Endothelial cell of umbilical vein (primary cell): Measurements from ENCODE around the gene IQSEC2. TPM values are rescaled to one million over a fixed set of nuclear protein-coding genes. Genes with fewer than 3 reads are reported as not detected.

Source experiments
- BruUV-seq: library from RNA; stranded (reverse); fragments of 400-500 nt; replicated peaks from 2 replicates; lab custom pipeline; 2021; lab: Mats Ljungman, UMichigan
- CTCF ChIA-PET: fragments of 300-600, 350-600 bp; sonication (Branson Sonifier 250); formaldehyde crosslinking; loops from one replicate; lab custom pipeline; 2021; ENCODE audit warnings: antibody characterized with exemption, inconsistent platforms; lab: Charles Lee
- POLR2A ChIA-PET: fragments of 300-600, 350-600 bp; sonication (Branson Sonifier 250); formaldehyde crosslinking; loops from one replicate; lab custom pipeline; 2021; ENCODE audit warnings: antibody characterized with exemption, inconsistent platforms; lab: Charles Lee
- DNase-seq: peaks from one replicate; pipeline ENCODE4 v3.0.0-alpha.2; 2011; ENCODE audit warnings: low read depth, low spot score
- FAIRE-seq: peaks from 2 replicates; lab custom pipeline; 2011; peaks lifted over from hg19 to GRCh38; lab: Jason Lieb, UNC
- H2AFZ ChIP-seq: 2 replicates; pipeline ENCODE4 v1.6.0; 2012; ENCODE audit warnings: low read depth, low read length, control low read depth, inconsistent platforms
- H3K27ac ChIP-seq: 2 replicates; pipeline ENCODE4 v1.5.1; 2011; ENCODE audit warnings: low read depth, mild to moderate bottlenecking, control low read depth, low read length, moderate library complexity; ENCODE audit not compliant: insufficient read depth
- H3K27me3 ChIP-seq, 2 experiments: 2 replicates each; pipeline versions ENCODE4 v1.6.0 to v1.6.1; 2011; ENCODE audit warnings: low read length in 2 of 2, mixed read lengths in 1 of 2; ENCODE audit not compliant: control insufficient read depth in 2 of 2, insufficient read depth in 2 of 2
- H3K36me3 ChIP-seq, 2 experiments: 2 replicates in 1 of 2; 3 replicates in 1 of 2; pipeline ENCODE4 v1.5.1; 2011; ENCODE audit warnings: low read length in 2 of 2, mild to moderate bottlenecking in 1 of 2, moderate library complexity in 1 of 2; ENCODE audit not compliant: control insufficient read depth in 2 of 2, insufficient read depth in 2 of 2; ENCODE audit errors: extremely low read depth in 1 of 2
- H3K4me1 ChIP-seq: 3 replicates; pipeline ENCODE4 v1.5.1; 2011; ENCODE audit warnings: mild to moderate bottlenecking, low read length; ENCODE audit not compliant: control insufficient read depth, insufficient read depth; ENCODE audit errors: extremely low read depth
- H3K4me2 ChIP-seq: 2 replicates; pipeline ENCODE4 v1.6.1; 2011; ENCODE audit warnings: low read length, control low read depth, mixed read lengths; ENCODE audit not compliant: insufficient read depth
- H3K4me3 ChIP-seq, 3 experiments: fragments of 200-600 bp in 1 of 3; sonication (generic), shearing (Covaris generic) in 1 of 3; replicated peaks in 1 of 3; 2 replicates each; pipeline ENCODE4 v1.5.1; 2011 to 2016; ENCODE audit warnings: control low read depth in 3 of 3, low read length in 3 of 3, mild to moderate bottlenecking in 2 of 3, inconsistent platforms in 1 of 3, low read depth in 1 of 3, moderate library complexity in 1 of 3; ENCODE audit not compliant: insufficient read depth in 1 of 3
- H3K79me2 ChIP-seq: 2 replicates; pipeline ENCODE4 v1.6.0; 2012; ENCODE audit warnings: low read length, inconsistent platforms; ENCODE audit not compliant: control insufficient read depth, insufficient read depth
- H3K9ac ChIP-seq: replicated peaks from 2 replicates; pipeline ENCODE3; 2011; ENCODE audit warnings: low read length, control low read depth; ENCODE audit not compliant: insufficient read depth; ENCODE audit errors: extremely low read depth
- H3K9me1 ChIP-seq: replicated peaks from 3 replicates; pipeline ENCODE4 v1.6.0; 2011; ENCODE audit warnings: mild to moderate bottlenecking, low read length; ENCODE audit not compliant: control insufficient read depth, insufficient read depth; ENCODE audit errors: extremely low read depth
- H3K9me3 ChIP-seq: replicated peaks from 2 replicates; pipeline ENCODE4 v1.5.1; 2012; ENCODE audit warnings: low read length, inconsistent platforms; ENCODE audit not compliant: control insufficient read depth, insufficient read depth
- H4K20me1 ChIP-seq: replicated peaks from 2 replicates; pipeline ENCODE3; 2011; ENCODE audit warnings: mild to moderate bottlenecking, low read length; ENCODE audit not compliant: control insufficient read depth, insufficient read depth; ENCODE audit errors: extremely low read depth
- EZH2 ChIP-seq: IDR thresholded peaks from 2 replicates; pipeline ENCODE4 v1.6.1; 2012; ENCODE audit warnings: borderline replicate concordance, low read depth, mild to moderate bottlenecking, moderate library complexity, low read length, inconsistent platforms; ENCODE audit not compliant: severe bottlenecking
- FOS ChIP-seq: IDR thresholded peaks from 2 replicates; pipeline ENCODE4 v1.6.1; 2011; ENCODE audit warnings: mild to moderate bottlenecking, low read length, moderate library complexity, borderline replicate concordance; ENCODE audit not compliant: insufficient read depth
- GATA2 ChIP-seq: IDR thresholded peaks from 2 replicates; pipeline ENCODE4 v1.7.0; 2011; ENCODE audit warnings: low read depth, mild to moderate bottlenecking, moderate library complexity, mixed read lengths, low read length; ENCODE audit not compliant: insufficient read length, insufficient read depth
- JUN ChIP-seq: IDR thresholded peaks from 2 replicates; pipeline ENCODE4 v1.6.1; 2011; ENCODE audit warnings: borderline replicate concordance, low read depth; ENCODE audit not compliant: insufficient read length, insufficient read depth
- MYC ChIP-seq: IDR thresholded peaks from one replicate; pipeline ENCODE4 v1.6.1; 2011; ENCODE audit warnings: mild to moderate bottlenecking, low read depth, low read length
- POLR2A ChIP-seq: IDR thresholded peaks from 2 replicates; pipeline ENCODE4 v1.6.1; 2012; ENCODE audit warnings: low read depth, mild to moderate bottlenecking, control low read depth, low read length
- POLR2AphosphoS5 ChIP-seq: IDR thresholded peaks from 2 replicates; pipeline ENCODE4 v1.6.1; 2012; ENCODE audit warnings: low read depth, mild to moderate bottlenecking, control low read depth, low read length, moderate library complexity; ENCODE audit not compliant: insufficient read depth
- dilution Hi-C: fragments of 300-500 bp; cut with MboI; formaldehyde crosslinking; loops from one replicate; pipeline ENCODE4 v1.15.0; 2019; ENCODE audit warnings: low sequenced_read_pairs; ENCODE audit not compliant: extremely low pct_ligation_motif_present
- intact Hi-C: fragments of 100-400 bp; cut with micrococcal nuclease; formaldehyde crosslinking; loops from one replicate; pipeline ENCODE4 v1.10.0; 2022
- polyA plus RNA-seq, 4 experiments: library from polyadenylated mRNA; depleted of rRNA in 3 of 4; stranded (reverse) in 3 of 4; unstranded in 1 of 4; fragments of >200 nt; gene quantifications; 2 replicates each; pipeline versions ENCODE4 v1.2.1 to v1.2.3, GENCODE V29; 2011 to 2012; ENCODE audit warnings: missing spikeins in 1 of 4
- total RNA-seq: library from RNA; stranded (reverse); gene quantifications from 2 replicates; pipeline ENCODE4 v1.2.3, GENCODE V29; 2021
- TF ChIP-seq, protein P1 (sequence below), 2 donors: IDR thresholded peaks; 1 replicate in 1 of 2; 2 replicates in 1 of 2; pipeline ENCODE4 v1.5.1; 2011; ENCODE audit warnings: low read length in 2 of 2, mild to moderate bottlenecking in 2 of 2, moderate library complexity in 2 of 2, control low read depth in 1 of 2, inconsistent platforms in 1 of 2, low read depth in 1 of 2; ENCODE audit not compliant: insufficient read depth in 1 of 2; ENCODE audit errors: extremely low read depth in 1 of 2
- TF ChIP-seq, protein P2 (sequence below): IDR thresholded peaks from 2 replicates; pipeline ENCODE4 v1.6.1; 2011; ENCODE audit not compliant: insufficient read depth, insufficient read length

IQSEC2 gene
- total and polyA plus RNA-seq, 2 donors (not counting 3 experiments of a cell fraction or from before 2014, with no cell fraction given): 5.4 to 9.9 TPM

DNA sequence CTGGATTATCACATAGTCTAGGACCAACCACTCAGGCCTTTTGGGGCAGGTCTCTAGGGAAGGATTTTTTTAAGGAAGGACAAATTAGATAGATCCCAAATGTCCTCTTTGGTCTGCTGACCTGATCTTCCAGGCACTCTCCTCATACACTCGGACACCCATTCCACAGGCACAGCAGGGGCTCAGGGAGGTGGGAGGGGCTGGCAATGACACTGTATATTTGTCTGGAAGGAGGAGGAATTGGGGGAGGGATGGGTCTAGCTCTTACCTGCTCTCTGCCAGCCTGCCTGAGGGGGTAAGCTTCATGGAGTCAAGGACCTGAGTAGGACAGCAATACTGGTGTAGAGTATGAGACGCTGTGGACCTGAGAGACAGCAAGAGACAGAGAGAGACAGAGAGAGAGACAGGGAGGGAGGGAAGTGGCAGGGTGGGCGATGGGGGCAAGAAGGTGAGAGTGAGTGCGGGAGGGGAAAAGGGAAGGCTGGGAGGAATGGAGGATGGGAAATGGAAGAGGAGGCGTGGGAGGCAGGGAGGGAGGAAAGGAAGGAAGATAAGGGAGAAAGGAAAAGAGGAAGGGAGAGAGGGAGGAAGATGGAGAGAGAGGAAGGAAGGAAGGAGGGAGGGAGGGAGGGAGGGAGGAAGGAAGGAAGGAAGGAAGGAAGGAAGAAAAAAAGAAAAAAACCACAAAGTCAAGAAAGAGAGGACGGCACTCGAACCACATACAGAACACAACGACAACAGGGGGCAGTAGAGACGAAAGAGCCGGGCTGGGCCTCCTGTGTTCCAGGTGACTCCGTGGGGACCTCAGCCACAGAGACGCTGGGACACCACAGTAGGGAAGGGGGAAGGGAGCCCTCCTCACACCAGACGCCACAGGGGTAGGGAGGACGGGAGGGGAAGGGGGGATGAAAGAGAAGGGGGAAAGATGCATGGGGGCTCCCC is 1.8 kb downstream of the IQSEC2 start:
- H3K27ac ChIP-seq: no peak overlapping the region
- dilution Hi-C loops (no loop called here), intact Hi-C loops (no loop called here)
- H3K36me3 ChIP-seq: no peaks in the 10 kb centered on the region
- no peaks in the 10 kb centered on the region for H4K20me1 ChIP-seq
- no peak overlapping the region for H3K4me2 ChIP-seq
- ChIA-PET POLR2A (no interaction called here), CTCF (no interaction called here)
- no peaks in the 10 kb centered on the region for H3K27me3 ChIP-seq
- H3K9me1 ChIP-seq: no peaks in the 10 kb centered on the region
- no peak overlapping the region for H3K9ac ChIP-seq
- no peak overlapping the region for H2AFZ ChIP-seq
- H3K4me1 ChIP-seq: peaks cover 9% of the 10 kb centered on the region
- no peak overlapping the region for H3K4me3 ChIP-seq
- no peak for DNase-seq
- no TSS peak for BruUV-seq
- TF ChIP-seq JUN (no peak), POLR2A (no peak), MYC (no peak), EZH2 (no peak), FOS (no peak), GATA2 (no peak), POLR2AphosphoS5 (no peak)
- TF ChIP-seq, protein P1, sequence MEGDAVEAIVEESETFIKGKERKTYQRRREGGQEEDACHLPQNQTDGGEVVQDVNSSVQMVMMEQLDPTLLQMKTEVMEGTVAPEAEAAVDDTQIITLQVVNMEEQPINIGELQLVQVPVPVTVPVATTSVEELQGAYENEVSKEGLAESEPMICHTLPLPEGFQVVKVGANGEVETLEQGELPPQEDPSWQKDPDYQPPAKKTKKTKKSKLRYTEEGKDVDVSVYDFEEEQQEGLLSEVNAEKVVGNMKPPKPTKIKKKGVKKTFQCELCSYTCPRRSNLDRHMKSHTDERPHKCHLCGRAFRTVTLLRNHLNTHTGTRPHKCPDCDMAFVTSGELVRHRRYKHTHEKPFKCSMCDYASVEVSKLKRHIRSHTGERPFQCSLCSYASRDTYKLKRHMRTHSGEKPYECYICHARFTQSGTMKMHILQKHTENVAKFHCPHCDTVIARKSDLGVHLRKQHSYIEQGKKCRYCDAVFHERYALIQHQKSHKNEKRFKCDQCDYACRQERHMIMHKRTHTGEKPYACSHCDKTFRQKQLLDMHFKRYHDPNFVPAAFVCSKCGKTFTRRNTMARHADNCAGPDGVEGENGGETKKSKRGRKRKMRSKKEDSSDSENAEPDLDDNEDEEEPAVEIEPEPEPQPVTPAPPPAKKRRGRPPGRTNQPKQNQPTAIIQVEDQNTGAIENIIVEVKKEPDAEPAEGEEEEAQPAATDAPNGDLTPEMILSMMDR (IDR thresholded peaks at IDR 0.05; ENCODE audit: extremely low read depth in 1 of 2, insufficient read depth in 1 of 2, low read depth in 1 of 2, low read length in 2 of 2): no peak
- TF ChIP-seq, protein P2, sequence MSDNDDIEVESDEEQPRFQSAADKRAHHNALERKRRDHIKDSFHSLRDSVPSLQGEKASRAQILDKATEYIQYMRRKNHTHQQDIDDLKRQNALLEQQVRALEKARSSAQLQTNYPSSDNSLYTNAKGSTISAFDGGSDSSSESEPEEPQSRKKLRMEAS: no peak
- no peak for FAIRE-seq
- no peaks in the 10 kb centered on the region for H3K79me2 ChIP-seq
- H3K9me3 ChIP-seq: no peaks in the 10 kb centered on the region
